Liver (tissue), 9 donors: ENCODE measurements around the gene NFATC1. TPM values are rescaled to one million over a fixed set of nuclear protein-coding genes. Genes with fewer than 3 reads are reported as not detected.
A peak's percentile ranks its signal among the peaks of the same experiment; 100 is the strongest.

Source experiments
- DNase-seq: peaks from one replicate; pipeline ENCODE4 v3.0.0-alpha.2; 2017; ENCODE audit warnings: low spot score
- H3K27ac ChIP-seq, 2 donors: one replicate each; pipeline ENCODE4 v1.7.0; 2013; ENCODE audit warnings: inconsistent platforms in 2 of 2, low read length in 2 of 2, control low read depth in 1 of 2, low read depth in 1 of 2, mild to moderate bottlenecking in 1 of 2
- H3K27me3 ChIP-seq, 4 donors: one replicate each; pipeline versions ENCODE4 v1.6.1 to v1.7.0; 2013; ENCODE audit warnings: low read length in 3 of 4, inconsistent platforms in 1 of 4, mild to moderate bottlenecking in 1 of 4, moderate library complexity in 1 of 4; ENCODE audit not compliant: control insufficient read depth in 4 of 4, insufficient read depth in 4 of 4
- H3K36me3 ChIP-seq, 4 donors: one replicate each; pipeline versions ENCODE4 v1.6.1 to v1.7.0; 2013; ENCODE audit warnings: low read length in 3 of 4, mild to moderate bottlenecking in 3 of 4, low read depth in 1 of 4, moderate library complexity in 1 of 4; ENCODE audit not compliant: control insufficient read depth in 4 of 4, insufficient read depth in 3 of 4
- H3K4me1 ChIP-seq, 4 donors: one replicate each; pipeline versions ENCODE4 v1.6.1 to v1.7.0; 2013; ENCODE audit warnings: low read length in 3 of 4, mild to moderate bottlenecking in 3 of 4, moderate library complexity in 1 of 4; ENCODE audit not compliant: control insufficient read depth in 4 of 4, insufficient read depth in 4 of 4
- H3K4me3 ChIP-seq, 3 donors: one replicate each; pipeline versions ENCODE4 v1.6.1 to v1.7.0; 2013; ENCODE audit warnings: low read length in 3 of 3, control low read depth in 1 of 3, low read depth in 1 of 3, mild to moderate bottlenecking in 1 of 3
- H3K9ac ChIP-seq, 2 donors: one replicate each; pipeline ENCODE4 v1.7.0; 2013; ENCODE audit warnings: low read length in 2 of 2, mild to moderate bottlenecking in 2 of 2, moderate library complexity in 2 of 2, control low read depth in 1 of 2, low read depth in 1 of 2
- H3K9me3 ChIP-seq, 4 donors: one replicate each; pipeline versions ENCODE4 v1.6.1 to v1.7.0; 2013; ENCODE audit warnings: low read length in 3 of 4; ENCODE audit not compliant: control insufficient read depth in 4 of 4
- EGR1 ChIP-seq, 2 donors: IDR thresholded peaks; 2 replicates each; pipeline ENCODE4 v1.6.1; 2016 to 2018; ENCODE audit warnings: antibody characterized with exemption in 2 of 2, low read depth in 2 of 2
- FOXA1 ChIP-seq: IDR thresholded peaks from 2 replicates; pipeline ENCODE4 v1.6.1; 2016; ENCODE audit warnings: antibody characterized with exemption
- FOXA2 ChIP-seq: IDR thresholded peaks from 2 replicates; pipeline ENCODE4 v1.6.1; 2016; ENCODE audit warnings: antibody characterized with exemption
- GABPA ChIP-seq, 2 donors: IDR thresholded peaks in 1 of 2; conservative IDR thresholded peaks in 1 of 2; 2 replicates each; pipeline ENCODE4 v1.6.1; 2016; ENCODE audit warnings: antibody characterized with exemption in 2 of 2, mild to moderate bottlenecking in 1 of 2, moderate library complexity in 1 of 2
- HNF4G ChIP-seq: IDR thresholded peaks from 2 replicates; pipeline ENCODE4 v1.6.1; 2016; ENCODE audit warnings: antibody characterized with exemption
- JUND ChIP-seq, 2 donors: IDR thresholded peaks; 2 replicates each; pipeline ENCODE4 v1.6.1; 2016; ENCODE audit warnings: antibody characterized with exemption in 2 of 2
- RAD21 ChIP-seq, 2 donors: IDR thresholded peaks; 2 replicates each; pipeline ENCODE4 v1.6.1; 2016; ENCODE audit warnings: antibody characterized with exemption in 2 of 2, mild to moderate bottlenecking in 2 of 2
- RXRA ChIP-seq, 2 donors: IDR thresholded peaks; 2 replicates each; pipeline ENCODE4 v1.6.1; 2017 to 2018; ENCODE audit warnings: antibody characterized with exemption in 2 of 2, mild to moderate bottlenecking in 1 of 2
- SP1 ChIP-seq: IDR thresholded peaks from 2 replicates; pipeline ENCODE4 v1.6.1; 2018; ENCODE audit warnings: antibody characterized with exemption, mild to moderate bottlenecking
- TAF1 ChIP-seq: conservative IDR thresholded peaks from 2 replicates; pipeline ENCODE4 v1.6.1; 2016; ENCODE audit warnings: antibody characterized with exemption, mild to moderate bottlenecking
- YY1 ChIP-seq: IDR thresholded peaks from 2 replicates; pipeline ENCODE4 v1.6.1; 2016; ENCODE audit warnings: antibody characterized with exemption, mild to moderate bottlenecking
- WGBS: extraction: QIAGEN DNeasy Blood & Tissue Kit; methylation state at CpG from one replicate; pipeline ENCODE4 v1.1.7; 2013; 5-methylcytosine and 5-hydroxymethylcytosine counted together
- polyA plus RNA-seq, 2 donors: library from polyadenylated mRNA; stranded (reverse) in 1 of 2; unstranded in 1 of 2; fragments of 200-250 nt in 1 of 2; fragments of >200 nt in 1 of 2; fragmentation: Nextera tagmentation in 1 of 2; extraction: Ambion mirVana in 1 of 2; gene quantifications; one replicate each; pipeline versions ENCODE4 v1.2.1 to v1.2.3, GENCODE V29; 2013 to 2015
- total RNA-seq, 2 donors: library from RNA; depleted of rRNA; stranded (reverse); fragments of >200 nt; gene quantifications; one replicate each; pipeline ENCODE4 v1.2.3, GENCODE V29; 2014
- TF ChIP-seq, protein P1 (sequence below): fragments of 150-350 bp; IDR thresholded peaks from 2 replicates; pipeline ENCODE4 v1.5.1; 2017; ENCODE audit warnings: improper control_type of control experiment, low read depth, low read length; ENCODE audit not compliant: missing input control
- TF ChIP-seq, protein P2 (sequence below): IDR thresholded peaks from 2 replicates; pipeline ENCODE4 v1.6.1; 2016; ENCODE audit warnings: antibody characterized with exemption
- TF ChIP-seq, protein P3 (sequence below): IDR thresholded peaks from 2 replicates; pipeline ENCODE4 v1.6.1; 2016; ENCODE audit warnings: antibody characterized with exemption
- TF ChIP-seq, protein P4 (sequence below): IDR thresholded peaks from 2 replicates; pipeline ENCODE4 v1.6.1; 2016; ENCODE audit warnings: antibody characterized with exemption, mild to moderate bottlenecking
- TF ChIP-seq, protein P5 (sequence below): IDR thresholded peaks from 2 replicates; pipeline ENCODE4 v1.6.1; 2016; ENCODE audit warnings: antibody characterized with exemption
- donor health status: healthy.
- donor health status: healthy.
- donor health status: healthy.
- donor health status: healthy.
- donor health status: healthy.

Gene NFATC1
- total and polyA plus RNA-seq, 4 donors, result 0.57 to 2.2 (median 1.3) TPM

DNA sequence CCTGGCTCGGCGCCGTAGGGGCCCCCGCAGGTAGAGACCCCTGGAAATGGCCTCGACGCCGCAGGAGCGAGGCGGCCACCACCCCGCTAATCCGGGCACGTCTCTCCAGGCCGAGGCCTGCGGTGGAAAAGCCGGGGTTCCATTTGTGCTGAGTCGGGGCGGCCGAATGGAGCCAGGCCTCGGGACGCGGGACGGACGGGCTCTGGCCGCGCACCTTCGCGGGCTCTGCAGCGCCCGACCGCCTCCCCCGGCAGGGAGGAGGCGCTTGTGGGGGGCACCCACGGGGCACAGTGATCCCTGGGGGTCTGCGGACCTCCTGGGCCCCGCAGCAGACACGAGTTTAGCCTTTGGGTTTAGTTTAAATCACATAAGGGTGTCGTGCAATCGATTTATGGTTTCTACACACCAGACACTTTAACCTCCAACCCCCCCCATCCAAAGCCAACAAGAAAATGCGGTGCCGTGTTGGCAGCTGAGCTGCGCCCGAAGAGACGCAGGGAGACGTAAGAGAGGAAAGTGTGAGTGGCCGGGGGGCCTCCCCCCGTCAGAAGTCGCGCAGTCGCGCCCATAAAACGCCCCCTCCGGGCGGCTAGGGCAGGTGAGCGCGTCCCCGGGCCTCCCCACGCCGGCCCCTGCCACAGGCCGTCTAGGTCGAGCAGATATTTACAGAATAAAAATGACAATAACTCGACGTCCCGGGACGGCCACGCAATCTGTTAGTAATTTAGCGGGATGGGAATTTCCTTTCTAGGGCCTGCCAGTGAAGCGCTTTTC is 1.0 kb upstream of the NFATC1 start (continued):
- TF ChIP-seq, protein P1, sequence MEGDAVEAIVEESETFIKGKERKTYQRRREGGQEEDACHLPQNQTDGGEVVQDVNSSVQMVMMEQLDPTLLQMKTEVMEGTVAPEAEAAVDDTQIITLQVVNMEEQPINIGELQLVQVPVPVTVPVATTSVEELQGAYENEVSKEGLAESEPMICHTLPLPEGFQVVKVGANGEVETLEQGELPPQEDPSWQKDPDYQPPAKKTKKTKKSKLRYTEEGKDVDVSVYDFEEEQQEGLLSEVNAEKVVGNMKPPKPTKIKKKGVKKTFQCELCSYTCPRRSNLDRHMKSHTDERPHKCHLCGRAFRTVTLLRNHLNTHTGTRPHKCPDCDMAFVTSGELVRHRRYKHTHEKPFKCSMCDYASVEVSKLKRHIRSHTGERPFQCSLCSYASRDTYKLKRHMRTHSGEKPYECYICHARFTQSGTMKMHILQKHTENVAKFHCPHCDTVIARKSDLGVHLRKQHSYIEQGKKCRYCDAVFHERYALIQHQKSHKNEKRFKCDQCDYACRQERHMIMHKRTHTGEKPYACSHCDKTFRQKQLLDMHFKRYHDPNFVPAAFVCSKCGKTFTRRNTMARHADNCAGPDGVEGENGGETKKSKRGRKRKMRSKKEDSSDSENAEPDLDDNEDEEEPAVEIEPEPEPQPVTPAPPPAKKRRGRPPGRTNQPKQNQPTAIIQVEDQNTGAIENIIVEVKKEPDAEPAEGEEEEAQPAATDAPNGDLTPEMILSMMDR, result no peak
- TF ChIP-seq SP1, result no peak

DNA sequence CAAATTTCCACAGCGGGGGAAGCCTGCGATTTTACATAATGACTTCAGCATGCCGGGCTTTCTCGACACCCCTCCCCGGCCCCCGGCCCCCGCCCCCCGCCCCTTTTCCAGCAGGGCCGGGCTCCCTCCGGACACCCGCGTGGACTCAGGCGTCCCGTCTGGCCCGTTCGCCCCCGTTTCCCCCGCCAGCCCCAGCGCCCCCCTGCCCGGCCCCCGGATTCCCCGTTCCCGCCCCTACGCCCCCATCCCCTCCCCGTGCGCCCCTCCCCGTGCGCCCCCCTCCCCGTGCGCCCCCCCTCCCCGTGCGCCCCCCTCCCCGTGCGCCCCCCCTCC is 456 bp upstream of the NFATC1 start:
- no peak overlapping the region for H3K9ac ChIP-seq
- no peaks in the 10 kb centered on the region for H3K36me3 ChIP-seq
- no peak overlapping the region for H3K27ac ChIP-seq
- H3K27me3 ChIP-seq, result peaks cover 0 to 16% (median 8%) of the 10 kb centered on the region in 4 donors
- TF ChIP-seq HNF4G (no peak), YY1 (no peak), RAD21 (IDR thresholded peaks at IDR 0.05) (no peak), JUND (IDR thresholded peaks at IDR 0.05) (no peak), TAF1 (no peak)
- TF ChIP-seq, protein P2, sequence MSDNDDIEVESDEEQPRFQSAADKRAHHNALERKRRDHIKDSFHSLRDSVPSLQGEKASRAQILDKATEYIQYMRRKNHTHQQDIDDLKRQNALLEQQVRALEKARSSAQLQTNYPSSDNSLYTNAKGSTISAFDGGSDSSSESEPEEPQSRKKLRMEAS, result no peak
- 4% methylated on average over 29 of the region's 34 CpGs for WGBS
- DNase-seq, result no peak
- H3K4me1 ChIP-seq, result peaks cover 23 to 49% (median 29%) of the 10 kb centered on the region in 4 donors
- peak overlapping the region in 1 of 3 donors; percentile 57 for H3K4me3 ChIP-seq
- H3K9me3 ChIP-seq, result no peaks in the 10 kb centered on the region

DNA sequence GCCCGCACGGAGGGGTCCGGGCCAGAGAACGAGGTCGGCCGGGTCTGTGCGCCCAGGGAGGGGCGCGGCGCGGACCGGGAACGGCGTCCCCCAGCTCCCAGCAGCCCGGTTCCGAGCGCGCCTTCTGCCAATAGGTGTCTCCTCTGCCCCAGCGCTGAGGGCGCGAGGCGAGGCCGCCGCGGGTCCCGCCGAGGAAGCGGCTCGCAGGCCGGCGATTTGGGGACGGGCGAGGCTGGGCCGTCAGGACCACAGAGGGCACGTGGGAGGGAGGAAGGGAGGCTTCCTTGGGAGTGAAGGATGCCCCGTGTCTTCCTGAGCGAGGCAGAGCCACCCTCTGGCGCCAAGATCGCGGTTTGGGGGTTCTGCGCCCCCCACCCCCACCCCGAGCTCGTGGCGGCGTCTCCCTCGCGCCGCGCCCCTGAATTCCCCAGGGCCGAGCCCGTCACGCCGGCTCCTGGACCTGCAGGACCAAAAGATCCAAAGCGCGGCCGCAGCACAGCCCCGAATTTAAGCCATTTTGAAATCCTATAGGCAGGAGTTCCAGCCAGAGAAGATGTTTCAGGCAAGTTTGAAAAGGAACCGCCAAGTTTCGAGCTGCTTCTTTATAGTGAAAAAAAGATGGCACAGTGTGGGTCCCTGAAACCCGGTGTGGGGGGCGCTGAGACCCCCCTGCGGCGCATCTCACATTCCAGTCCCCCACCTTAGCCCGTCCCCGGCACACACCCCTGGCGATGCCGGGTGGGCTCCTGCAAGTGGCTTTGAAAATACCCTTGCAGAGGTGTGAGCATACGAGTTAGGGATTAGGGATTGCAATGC is 909 bp downstream of the NFATC1 start:
- Histone ChIP-seq H3K27ac (no peak overlapping the region), H3K4me3 (peak overlapping the region in 1 of 3 donors; percentile 57), H3K9ac (no peak overlapping the region), H3K27me3 (peaks cover 0 to 12% (median 6%) of the 10 kb centered on the region in 4 donors), H3K4me1 (peaks cover 23 to 49% (median 30%) of the 10 kb centered on the region in 4 donors), H3K9me3 (no peaks in the 10 kb centered on the region), H3K36me3 (no peaks in the 10 kb centered on the region)
- TF ChIP-seq EGR1 (IDR thresholded peaks at IDR 0.05; ENCODE audit: low read depth in 2 of 2), result no peak
- TF ChIP-seq, protein P3, sequence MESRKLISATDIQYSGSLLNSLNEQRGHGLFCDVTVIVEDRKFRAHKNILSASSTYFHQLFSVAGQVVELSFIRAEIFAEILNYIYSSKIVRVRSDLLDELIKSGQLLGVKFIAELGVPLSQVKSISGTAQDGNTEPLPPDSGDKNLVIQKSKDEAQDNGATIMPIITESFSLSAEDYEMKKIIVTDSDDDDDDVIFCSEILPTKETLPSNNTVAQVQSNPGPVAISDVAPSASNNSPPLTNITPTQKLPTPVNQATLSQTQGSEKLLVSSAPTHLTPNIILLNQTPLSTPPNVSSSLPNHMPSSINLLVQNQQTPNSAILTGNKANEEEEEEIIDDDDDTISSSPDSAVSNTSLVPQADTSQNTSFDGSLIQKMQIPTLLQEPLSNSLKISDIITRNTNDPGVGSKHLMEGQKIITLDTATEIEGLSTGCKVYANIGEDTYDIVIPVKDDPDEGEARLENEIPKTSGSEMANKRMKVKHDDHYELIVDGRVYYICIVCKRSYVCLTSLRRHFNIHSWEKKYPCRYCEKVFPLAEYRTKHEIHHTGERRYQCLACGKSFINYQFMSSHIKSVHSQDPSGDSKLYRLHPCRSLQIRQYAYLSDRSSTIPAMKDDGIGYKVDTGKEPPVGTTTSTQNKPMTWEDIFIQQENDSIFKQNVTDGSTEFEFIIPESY, result no peak
- TF ChIP-seq FOXA1, result no peak
- TF ChIP-seq YY1, result no peak
- no peak for TF ChIP-seq FOXA2
- no peak for TF ChIP-seq RXRA (IDR thresholded peaks at IDR 0.05)
- TF ChIP-seq, protein P4, sequence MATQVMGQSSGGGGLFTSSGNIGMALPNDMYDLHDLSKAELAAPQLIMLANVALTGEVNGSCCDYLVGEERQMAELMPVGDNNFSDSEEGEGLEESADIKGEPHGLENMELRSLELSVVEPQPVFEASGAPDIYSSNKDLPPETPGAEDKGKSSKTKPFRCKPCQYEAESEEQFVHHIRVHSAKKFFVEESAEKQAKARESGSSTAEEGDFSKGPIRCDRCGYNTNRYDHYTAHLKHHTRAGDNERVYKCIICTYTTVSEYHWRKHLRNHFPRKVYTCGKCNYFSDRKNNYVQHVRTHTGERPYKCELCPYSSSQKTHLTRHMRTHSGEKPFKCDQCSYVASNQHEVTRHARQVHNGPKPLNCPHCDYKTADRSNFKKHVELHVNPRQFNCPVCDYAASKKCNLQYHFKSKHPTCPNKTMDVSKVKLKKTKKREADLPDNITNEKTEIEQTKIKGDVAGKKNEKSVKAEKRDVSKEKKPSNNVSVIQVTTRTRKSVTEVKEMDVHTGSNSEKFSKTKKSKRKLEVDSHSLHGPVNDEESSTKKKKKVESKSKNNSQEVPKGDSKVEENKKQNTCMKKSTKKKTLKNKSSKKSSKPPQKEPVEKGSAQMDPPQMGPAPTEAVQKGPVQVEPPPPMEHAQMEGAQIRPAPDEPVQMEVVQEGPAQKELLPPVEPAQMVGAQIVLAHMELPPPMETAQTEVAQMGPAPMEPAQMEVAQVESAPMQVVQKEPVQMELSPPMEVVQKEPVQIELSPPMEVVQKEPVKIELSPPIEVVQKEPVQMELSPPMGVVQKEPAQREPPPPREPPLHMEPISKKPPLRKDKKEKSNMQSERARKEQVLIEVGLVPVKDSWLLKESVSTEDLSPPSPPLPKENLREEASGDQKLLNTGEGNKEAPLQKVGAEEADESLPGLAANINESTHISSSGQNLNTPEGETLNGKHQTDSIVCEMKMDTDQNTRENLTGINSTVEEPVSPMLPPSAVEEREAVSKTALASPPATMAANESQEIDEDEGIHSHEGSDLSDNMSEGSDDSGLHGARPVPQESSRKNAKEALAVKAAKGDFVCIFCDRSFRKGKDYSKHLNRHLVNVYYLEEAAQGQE, result no peak
- no peak for TF ChIP-seq GABPA (IDR thresholded peaks at IDR 0.05 in 1 of 2, conservative IDR thresholded peaks at IDR 0.05 in 1 of 2)
- TF ChIP-seq, protein P5, sequence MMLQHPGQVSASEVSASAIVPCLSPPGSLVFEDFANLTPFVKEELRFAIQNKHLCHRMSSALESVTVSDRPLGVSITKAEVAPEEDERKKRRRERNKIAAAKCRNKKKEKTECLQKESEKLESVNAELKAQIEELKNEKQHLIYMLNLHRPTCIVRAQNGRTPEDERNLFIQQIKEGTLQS, result no peak
- no peak for TF ChIP-seq SP1
- TF ChIP-seq RAD21 (IDR thresholded peaks at IDR 0.05), result no peak
- WGBS, result 7% methylated on average over 68 of the region's 68 CpGs
- DNase-seq, result no peak
